Right atrium auricular region (tissue), 2 donors: ENCODE results near the gene LDB2. TPM values are rescaled to one million over a fixed set of nuclear protein-coding genes. Genes with fewer than 3 reads are reported as not detected.

ENCODE experiments used
- DNase-seq: peaks from one replicate; pipeline ENCODE4 v3.0.0-alpha.2; 2019; ENCODE audit warnings: low spot score
- H3K27ac ChIP-seq, 2 donors: fragments of 200-600 bp; sonication (generic); 1 replicate in 1 of 2; 2 replicates in 1 of 2; pipeline ENCODE4 v1.5.1; 2016 to 2019
- H3K27me3 ChIP-seq, 2 donors: fragments of 200-600 bp; sonication (generic); one replicate each; pipeline versions ENCODE4 v1.5.1 to v1.6.0; 2017 to 2019
- H3K36me3 ChIP-seq: fragments of 200-600 bp; sonication (generic); one replicate; pipeline ENCODE4 v1.5.1; 2016
- H3K4me1 ChIP-seq, 2 donors: fragments of 200-600 bp; sonication (generic); one replicate each; pipeline versions ENCODE4 v1.5.1 to v1.6.0; 2017 to 2019
- H3K4me3 ChIP-seq, 2 donors: fragments of 200-600 bp; sonication (generic); 1 replicate in 1 of 2; 2 replicates in 1 of 2; pipeline ENCODE4 v1.5.1; 2017 to 2019; ENCODE audit warnings: mild to moderate bottlenecking in 1 of 2, moderate library complexity in 1 of 2
- H3K9me3 ChIP-seq, 2 donors: fragments of 200-600 bp; sonication (generic); one replicate each; pipeline ENCODE4 v1.5.1; 2019
- total RNA-seq, 2 donors: library from RNA; depleted of rRNA; stranded (reverse); fragments of >200 nt; gene quantifications; one replicate each; pipeline ENCODE4 v1.1.0, GENCODE V29; 2016
- TF ChIP-seq, protein P1 (sequence below), 2 donors: fragments of 200-600 bp; sonication (generic); IDR thresholded peaks; one replicate each; pipeline ENCODE4 v1.5.1; 2019; ENCODE audit warnings: antibody characterized with exemption in 2 of 2

Gene LDB2
- total RNA-seq, 2 donors from 2014 or later, result 35.2 to 64.4 TPM

DNA sequence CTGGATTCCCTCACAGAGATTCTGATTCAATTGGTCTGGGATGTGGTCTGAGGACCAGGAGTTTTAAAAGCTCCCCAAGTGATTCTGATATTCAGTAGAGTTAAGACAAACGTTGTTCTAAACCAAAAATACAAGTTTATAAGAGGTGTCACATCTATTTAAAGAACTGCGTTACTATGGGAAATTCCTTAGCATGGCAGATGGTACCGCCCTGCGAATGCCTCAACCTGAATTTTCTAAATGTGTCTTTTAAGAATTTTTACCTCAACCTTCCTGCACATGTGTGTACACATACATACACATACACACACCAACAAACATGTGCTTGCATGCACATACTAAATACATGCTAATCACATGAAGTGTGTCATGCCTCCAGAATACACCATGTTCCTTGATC, 343.3 kb downstream of the LDB2 start:
- TF ChIP-seq, protein P1, sequence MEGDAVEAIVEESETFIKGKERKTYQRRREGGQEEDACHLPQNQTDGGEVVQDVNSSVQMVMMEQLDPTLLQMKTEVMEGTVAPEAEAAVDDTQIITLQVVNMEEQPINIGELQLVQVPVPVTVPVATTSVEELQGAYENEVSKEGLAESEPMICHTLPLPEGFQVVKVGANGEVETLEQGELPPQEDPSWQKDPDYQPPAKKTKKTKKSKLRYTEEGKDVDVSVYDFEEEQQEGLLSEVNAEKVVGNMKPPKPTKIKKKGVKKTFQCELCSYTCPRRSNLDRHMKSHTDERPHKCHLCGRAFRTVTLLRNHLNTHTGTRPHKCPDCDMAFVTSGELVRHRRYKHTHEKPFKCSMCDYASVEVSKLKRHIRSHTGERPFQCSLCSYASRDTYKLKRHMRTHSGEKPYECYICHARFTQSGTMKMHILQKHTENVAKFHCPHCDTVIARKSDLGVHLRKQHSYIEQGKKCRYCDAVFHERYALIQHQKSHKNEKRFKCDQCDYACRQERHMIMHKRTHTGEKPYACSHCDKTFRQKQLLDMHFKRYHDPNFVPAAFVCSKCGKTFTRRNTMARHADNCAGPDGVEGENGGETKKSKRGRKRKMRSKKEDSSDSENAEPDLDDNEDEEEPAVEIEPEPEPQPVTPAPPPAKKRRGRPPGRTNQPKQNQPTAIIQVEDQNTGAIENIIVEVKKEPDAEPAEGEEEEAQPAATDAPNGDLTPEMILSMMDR (IDR thresholded peaks at IDR 0.05), result no peak
- H3K27ac ChIP-seq, result no peak overlapping the region
- no peaks in the 10 kb centered on the region for H3K27me3 ChIP-seq
- no peaks in the 10 kb centered on the region for H3K9me3 ChIP-seq
- no peaks in the 10 kb centered on the region for H3K36me3 ChIP-seq
- no peaks in the 10 kb centered on the region for H3K4me1 ChIP-seq
- no peak for DNase-seq
- H3K4me3 ChIP-seq, result no peak overlapping the region

DNA sequence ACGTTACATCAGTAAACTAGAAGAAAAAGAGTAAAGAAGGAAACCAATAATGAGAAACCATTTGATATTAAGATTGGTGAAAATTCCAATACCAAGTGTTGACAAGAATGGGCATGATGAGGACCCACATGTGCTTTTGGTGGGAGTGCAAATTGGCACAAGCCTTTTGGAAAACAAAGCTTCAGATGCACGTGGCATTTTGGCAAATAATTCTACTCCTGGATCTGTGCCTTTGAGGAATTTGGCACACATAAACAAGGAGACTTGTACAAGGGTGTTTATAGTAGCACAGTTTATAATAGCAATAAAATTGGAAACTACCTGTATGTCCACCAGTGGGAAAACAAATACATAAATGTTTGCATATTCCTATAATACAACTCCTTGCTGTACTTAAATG, 347.9 kb downstream of the LDB2 start:
- Histone ChIP-seq H3K27ac (no peak overlapping the region), H3K4me1 (no peaks in the 10 kb centered on the region), H3K27me3 (no peaks in the 10 kb centered on the region), H3K9me3 (no peaks in the 10 kb centered on the region), H3K4me3 (no peak overlapping the region), H3K36me3 (no peaks in the 10 kb centered on the region)
- DNase-seq, result no peak
- TF ChIP-seq, protein P1 (IDR thresholded peaks at IDR 0.05), result no peak

DNA sequence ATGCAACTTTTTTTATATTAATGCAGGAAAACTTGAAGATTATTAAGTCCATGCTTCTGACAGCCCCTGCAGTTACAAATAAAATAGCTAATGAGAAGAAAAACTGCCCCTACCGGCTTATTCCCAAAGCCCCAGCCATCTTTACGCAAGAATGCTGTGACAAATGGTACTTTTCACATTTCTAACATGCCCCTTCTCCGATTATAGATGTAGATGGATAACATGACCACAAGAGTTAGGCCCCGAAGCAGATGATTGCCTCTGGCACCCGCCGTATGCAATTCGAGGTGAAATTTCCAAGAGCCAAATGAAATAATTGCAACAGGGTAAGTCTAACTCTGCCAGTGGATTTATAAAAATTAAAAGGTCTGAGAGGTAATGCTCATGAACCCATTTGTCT, 352.8 kb downstream of the LDB2 start:
- no peak for DNase-seq
- Histone ChIP-seq H3K27me3 (no peaks in the 10 kb centered on the region), H3K27ac (no peak overlapping the region), H3K4me1 (no peaks in the 10 kb centered on the region), H3K9me3 (no peaks in the 10 kb centered on the region), H3K4me3 (no peak overlapping the region), H3K36me3 (no peaks in the 10 kb centered on the region)
- TF ChIP-seq, protein P1 (IDR thresholded peaks at IDR 0.05), result no peak

DNA sequence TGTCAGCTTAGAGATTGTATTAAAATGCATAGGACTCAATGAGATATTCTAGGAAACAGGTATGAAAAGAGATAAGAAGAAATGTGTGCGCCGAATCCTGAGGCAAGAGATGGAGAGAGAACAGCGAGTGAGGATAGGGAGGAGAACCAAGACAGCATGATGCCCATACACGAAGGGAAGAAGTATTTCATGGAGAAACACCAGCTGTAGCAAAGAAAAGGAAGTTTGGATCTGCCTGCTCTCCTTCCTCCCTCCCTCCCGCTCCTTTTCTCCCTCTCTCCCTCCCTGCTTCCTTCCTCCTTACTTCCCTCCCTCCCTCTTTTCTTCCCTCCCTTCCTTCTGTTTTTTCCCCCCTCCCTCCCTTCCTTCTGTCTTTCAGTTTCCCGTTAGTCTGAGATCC, 353.6 kb downstream of the LDB2 start:
- Histone ChIP-seq H3K27me3 (no peaks in the 10 kb centered on the region), H3K27ac (peak overlapping the region in 1 of 2 donors; percentile 54), H3K36me3 (no peaks in the 10 kb centered on the region), H3K4me1 (no peaks in the 10 kb centered on the region), H3K4me3 (no peak overlapping the region), H3K9me3 (no peaks in the 10 kb centered on the region)
- TF ChIP-seq, protein P1 (IDR thresholded peaks at IDR 0.05), result no peak
- no peak for DNase-seq

DNA sequence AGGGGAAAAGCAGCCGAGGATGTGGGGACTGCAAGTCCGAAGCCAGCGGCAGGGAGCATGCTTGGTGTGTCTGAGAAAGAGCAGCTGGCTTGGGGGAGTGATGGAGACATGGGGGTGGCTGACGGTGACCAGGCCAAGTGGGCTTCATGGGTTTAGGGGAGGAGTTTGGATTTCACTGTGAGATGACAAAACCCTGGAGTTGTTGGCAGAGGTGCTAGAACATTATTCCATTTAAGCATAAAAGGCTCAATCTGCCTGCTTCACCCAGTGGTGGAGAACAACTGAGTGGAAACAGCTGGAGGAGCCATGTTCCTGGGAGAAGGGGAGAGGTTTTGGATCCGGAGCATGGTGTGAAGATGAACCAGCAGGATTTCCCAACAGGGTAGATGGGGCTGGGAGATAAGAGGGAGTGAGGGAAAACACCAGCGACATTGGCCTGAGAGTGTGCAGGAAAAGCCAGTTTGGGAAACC, 354.2 kb downstream of the LDB2 start:
- Histone ChIP-seq H3K4me3 (no peak overlapping the region), H3K9me3 (no peaks in the 10 kb centered on the region), H3K36me3 (no peaks in the 10 kb centered on the region), H3K27me3 (no peaks in the 10 kb centered on the region), H3K4me1 (no peaks in the 10 kb centered on the region), H3K27ac (peak overlapping the region in 1 of 2 donors; percentile 54)
- peak; percentile 76 for DNase-seq
- TF ChIP-seq, protein P1 (IDR thresholded peaks at IDR 0.05), result no peak

DNA sequence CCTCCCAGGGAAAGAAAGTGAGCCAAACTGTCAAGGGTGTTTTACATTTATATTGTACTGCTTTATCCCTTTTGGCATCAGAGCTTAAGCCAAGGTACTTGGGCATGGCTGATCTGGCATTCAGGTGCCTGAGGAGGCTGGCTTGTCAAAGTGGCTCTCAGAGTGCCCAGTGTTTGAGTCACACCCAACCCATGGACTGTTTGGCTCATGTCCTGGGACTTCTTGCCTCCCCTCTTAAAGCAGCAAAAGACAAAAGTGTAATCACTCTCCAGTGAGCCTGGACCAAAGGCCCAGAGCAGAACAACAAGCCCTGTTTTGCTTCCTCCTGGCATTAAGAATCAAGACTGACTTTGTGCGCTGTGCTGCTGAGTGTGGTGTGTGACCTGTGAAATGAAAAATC, 360.5 kb downstream of the LDB2 start:
- no peak for DNase-seq
- Histone ChIP-seq H3K4me1 (peaks cover 0 to 3% of the 10 kb centered on the region in 2 donors), H3K27ac (no peak overlapping the region), H3K27me3 (no peaks in the 10 kb centered on the region), H3K4me3 (no peak overlapping the region), H3K9me3 (no peaks in the 10 kb centered on the region), H3K36me3 (no peaks in the 10 kb centered on the region)
- TF ChIP-seq, protein P1 (IDR thresholded peaks at IDR 0.05), result no peak
